Myocyte (in vitro differentiated cells): Measurements from ENCODE around the gene FAM3D. TPM values are rescaled to one million over a fixed set of nuclear protein-coding genes. Genes with fewer than 3 reads are reported as not detected.
A peak's percentile ranks its signal among the peaks of the same experiment; 100 is the strongest.
"Not testable (repeated sequence)": the region's sequence is repeated elsewhere in the genome, so short reads cannot be mapped to it uniquely, and the experiment has no call there.

Source experiments
- DNase-seq: peaks from one replicate; pipeline ENCODE4 v3.0.0-alpha.2; 2012; ENCODE audit warnings: low read depth
- polyA plus RNA-seq: library from polyadenylated mRNA; unstranded; fragments of >200 nt; gene quantifications from one replicate; pipeline ENCODE4 v1.2.1, GENCODE V29; 2012; ENCODE audit warnings: missing spikeins
- total RNA-seq: library from RNA; depleted of rRNA; stranded (reverse); fragments of >200 nt; gene quantifications from 2 replicates; pipeline ENCODE4 v1.2.3, GENCODE V29; 2014

Gene FAM3D
- total RNA-seq = not detected in 2 replicates
- polyA plus RNA-seq = not detected

- DNase-seq = no peak
Observed at GRCh38 chr3:58666683-58667082, at the start of gene FAM3D. Gene FAM3D, minus strand, starts transcription at chr3:58666774. Its CDS starts 11,211 bp downstream, at chr3:58655563.

- no peak for DNase-seq
Observed at GRCh38 chr3:58713715-58714401, 47.3 kb upstream of the FAM3D start.

- DNase-seq = peak; percentile 59
Observed at GRCh38 chr3:58711871-58712270, 45.3 kb upstream of the FAM3D start.

- DNase-seq = not testable (repeated sequence)
Observed at GRCh38 chr3:58708983-58709382, 42.4 kb upstream of the FAM3D start.

- no peak for DNase-seq
Observed at GRCh38 chr3:58708116-58708791, 41.7 kb upstream of the FAM3D start.

- no peak for DNase-seq
Observed at GRCh38 chr3:58707390-58707930, 40.9 kb upstream of the FAM3D start.

GRCh38 chr3:58706395-58707167, 40.0 kb upstream of the FAM3D start:
- no peak for DNase-seq

GRCh38 chr3:58704745-58705144, 38.2 kb upstream of the FAM3D start:
- DNase-seq = no peak

GRCh38 chr3:58704304-58704703, 37.7 kb upstream of the FAM3D start:
- DNase-seq = not testable (repeated sequence)

- no peak for DNase-seq
Observed at GRCh38 chr3:58698246-58698645, 31.7 kb upstream of the FAM3D start.

- no peak for DNase-seq
Observed at GRCh38 chr3:58697561-58697960, 31.0 kb upstream of the FAM3D start.

- not testable (repeated sequence) for DNase-seq
Observed at GRCh38 chr3:58696813-58697212, 30.2 kb upstream of the FAM3D start.

- no peak for DNase-seq
Observed at GRCh38 chr3:58696093-58696492, 29.5 kb upstream of the FAM3D start.

GRCh38 chr3:58695284-58695683, 28.7 kb upstream of the FAM3D start:
- DNase-seq = not testable (repeated sequence)

- DNase-seq = peak; percentile 41
Observed at GRCh38 chr3:58693940-58694850, 27.6 kb upstream of the FAM3D start.

- no peak for DNase-seq
Observed at GRCh38 chr3:58692484-58692883, 25.9 kb upstream of the FAM3D start.

GRCh38 chr3:58691997-58692396, 25.4 kb upstream of the FAM3D start:
- DNase-seq = no peak

- no peak for DNase-seq
Observed at GRCh38 chr3:58690490-58690889, 23.9 kb upstream of the FAM3D start.

- DNase-seq = peak; percentile 68
Observed at GRCh38 chr3:58688574-58688973, 22.0 kb upstream of the FAM3D start.

- DNase-seq = no peak
Observed at GRCh38 chr3:58686847-58687246, 20.3 kb upstream of the FAM3D start.

- DNase-seq = no peak
Observed at GRCh38 chr3:58685641-58686040, 19.1 kb upstream of the FAM3D start.
